ENCODE results near the gene MAGT1. TPM values are rescaled to one million over a fixed set of nuclear protein-coding genes. Genes with fewer than 3 reads are reported as not detected.

The MAGT1 gene
- total RNA-seq, 1 donor from 2014 or later, result 52.4 TPM

DNA sequence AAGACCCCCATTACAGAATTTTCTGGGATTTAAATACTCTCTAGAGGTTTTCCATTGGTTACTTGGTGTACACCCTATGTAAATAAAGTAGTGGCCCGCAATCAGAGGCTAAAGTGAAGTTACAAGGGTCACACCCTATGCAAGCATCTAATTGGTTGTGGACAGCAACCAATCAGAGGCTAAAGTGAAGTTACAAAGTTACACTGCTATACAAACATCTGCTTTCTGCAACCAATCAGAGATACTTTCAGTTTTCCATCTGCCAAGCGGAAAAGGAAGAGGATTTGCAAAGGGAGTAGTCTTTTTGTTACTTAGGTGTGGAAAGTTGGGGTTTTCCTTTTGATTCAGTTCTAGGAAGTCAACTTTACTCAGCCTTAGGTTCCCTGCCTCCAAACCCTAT lies 107.2 kb downstream of the MAGT1 start:
- no peak overlapping the region for H3K27ac Mint-ChIP-seq (ENCODE audit: unreplicated experiment)
- peaks cover 4% of the 10 kb centered on the region for H3K36me3 Mint-ChIP-seq (ENCODE audit: low read depth, unreplicated experiment)
- no peak overlapping the region for H3K4me3 Mint-ChIP-seq (ENCODE audit: unreplicated experiment)
- H3K27me3 Mint-ChIP-seq (ENCODE audit: unreplicated experiment), result peaks cover 2% of the 10 kb centered on the region
- H3K4me1 Mint-ChIP-seq (ENCODE audit: unreplicated experiment), result peaks cover 2% of the 10 kb centered on the region
- no peak for DNase-seq (ENCODE audit: low spot score)
- H3K9me3 Mint-ChIP-seq (ENCODE audit: unreplicated experiment), result no peaks in the 10 kb centered on the region
- TF ChIP-seq, protein P1, sequence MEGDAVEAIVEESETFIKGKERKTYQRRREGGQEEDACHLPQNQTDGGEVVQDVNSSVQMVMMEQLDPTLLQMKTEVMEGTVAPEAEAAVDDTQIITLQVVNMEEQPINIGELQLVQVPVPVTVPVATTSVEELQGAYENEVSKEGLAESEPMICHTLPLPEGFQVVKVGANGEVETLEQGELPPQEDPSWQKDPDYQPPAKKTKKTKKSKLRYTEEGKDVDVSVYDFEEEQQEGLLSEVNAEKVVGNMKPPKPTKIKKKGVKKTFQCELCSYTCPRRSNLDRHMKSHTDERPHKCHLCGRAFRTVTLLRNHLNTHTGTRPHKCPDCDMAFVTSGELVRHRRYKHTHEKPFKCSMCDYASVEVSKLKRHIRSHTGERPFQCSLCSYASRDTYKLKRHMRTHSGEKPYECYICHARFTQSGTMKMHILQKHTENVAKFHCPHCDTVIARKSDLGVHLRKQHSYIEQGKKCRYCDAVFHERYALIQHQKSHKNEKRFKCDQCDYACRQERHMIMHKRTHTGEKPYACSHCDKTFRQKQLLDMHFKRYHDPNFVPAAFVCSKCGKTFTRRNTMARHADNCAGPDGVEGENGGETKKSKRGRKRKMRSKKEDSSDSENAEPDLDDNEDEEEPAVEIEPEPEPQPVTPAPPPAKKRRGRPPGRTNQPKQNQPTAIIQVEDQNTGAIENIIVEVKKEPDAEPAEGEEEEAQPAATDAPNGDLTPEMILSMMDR (IDR thresholded peaks at IDR 0.05; ENCODE audit: unreplicated experiment), result no peak

DNA sequence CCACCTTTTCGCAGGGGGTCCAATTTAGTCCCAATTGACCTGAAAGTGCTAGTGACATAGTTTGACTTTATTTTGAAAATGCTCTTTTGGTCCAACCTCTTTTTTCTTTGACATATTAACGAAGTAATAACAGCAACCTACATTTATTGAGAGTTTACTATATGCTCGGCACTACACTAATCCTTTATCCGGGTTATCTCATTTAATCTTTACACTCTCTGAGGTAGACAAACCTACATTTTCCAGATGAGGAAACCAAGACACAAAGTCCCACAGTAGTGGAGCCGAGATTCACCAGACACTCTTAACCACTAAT lies 108.9 kb downstream of the MAGT1 start:
- Mint-ChIP-seq H3K27ac (ENCODE audit: unreplicated experiment) (peak overlapping the region; percentile 100), H3K36me3 (ENCODE audit: low read depth, unreplicated experiment) (peaks cover 4% of the 10 kb centered on the region), H3K9me3 (ENCODE audit: unreplicated experiment) (no peaks in the 10 kb centered on the region), H3K27me3 (ENCODE audit: unreplicated experiment) (peaks cover 2% of the 10 kb centered on the region), H3K4me1 (ENCODE audit: unreplicated experiment) (peaks cover 2% of the 10 kb centered on the region), H3K4me3 (ENCODE audit: unreplicated experiment) (peak overlapping the region; percentile 99)
- TF ChIP-seq, protein P1 (IDR thresholded peaks at IDR 0.05; ENCODE audit: unreplicated experiment), result no peak
- DNase-seq (ENCODE audit: low spot score), result no peak

DNA sequence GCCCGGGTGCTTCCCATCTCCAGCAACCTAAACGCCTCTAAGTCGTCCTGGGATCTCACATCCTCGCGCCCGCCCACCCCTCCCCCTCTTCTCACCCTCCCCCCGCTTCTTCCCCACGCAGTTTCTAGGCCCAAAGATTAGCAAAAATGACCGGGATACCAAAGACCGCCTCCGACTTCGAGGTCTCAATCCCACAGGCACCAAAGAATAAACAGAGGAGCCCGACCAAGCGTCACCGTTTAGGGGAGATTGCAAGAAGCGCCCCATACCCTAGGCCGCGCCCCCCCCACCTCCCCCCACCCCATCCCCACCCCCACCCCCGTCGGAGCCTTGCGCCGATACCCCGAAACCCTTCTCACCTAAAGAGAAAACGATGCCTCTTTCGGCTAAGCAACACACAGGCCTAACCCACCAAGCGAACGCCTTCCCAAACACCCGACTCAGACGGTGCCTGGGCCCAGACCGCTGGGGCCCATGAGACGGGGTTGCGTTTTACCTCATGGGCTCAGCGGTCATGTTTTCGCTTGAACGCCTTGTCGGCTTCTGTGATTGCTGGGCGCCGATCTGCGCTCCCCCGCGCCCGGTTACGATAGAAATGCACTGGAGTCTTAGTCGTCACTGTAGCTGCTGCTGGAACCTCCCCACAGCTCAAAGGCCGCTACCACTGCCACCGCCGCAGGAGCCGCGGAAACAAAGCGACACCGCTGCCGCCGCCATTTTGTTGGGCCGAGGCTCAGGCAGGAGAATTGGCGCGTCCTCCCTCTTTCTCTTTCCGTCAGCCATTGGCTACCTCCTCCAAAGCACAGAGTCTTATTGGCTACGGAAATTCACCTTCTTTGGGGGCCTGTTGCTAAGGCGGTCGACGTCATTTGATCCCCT lies 109.5 kb downstream of the MAGT1 start, which contains the start of gene ATRX:
Gene ATRX, minus strand, starts transcription at position 731 of the 879 bp plus-strand sequence. Its CDS starts 215 bp downstream, at position 516.
- peaks cover 2% of the 10 kb centered on the region for H3K27me3 Mint-ChIP-seq (ENCODE audit: unreplicated experiment)
- H3K4me1 Mint-ChIP-seq (ENCODE audit: unreplicated experiment), result peaks cover 2% of the 10 kb centered on the region
- H3K36me3 Mint-ChIP-seq (ENCODE audit: low read depth, unreplicated experiment), result peaks cover 4% of the 10 kb centered on the region
- peak within 1 kb of the TSS; percentile 99 for H3K4me3 Mint-ChIP-seq (ENCODE audit: unreplicated experiment)
- TF ChIP-seq, protein P1 (IDR thresholded peaks at IDR 0.05; ENCODE audit: unreplicated experiment), result no peak
- peak; percentile 57 for DNase-seq (ENCODE audit: low spot score)
- peak within 1 kb of the TSS; percentile 100 for H3K27ac Mint-ChIP-seq (ENCODE audit: unreplicated experiment)
- H3K9me3 Mint-ChIP-seq (ENCODE audit: unreplicated experiment), result no peaks in the 10 kb centered on the region

DNA sequence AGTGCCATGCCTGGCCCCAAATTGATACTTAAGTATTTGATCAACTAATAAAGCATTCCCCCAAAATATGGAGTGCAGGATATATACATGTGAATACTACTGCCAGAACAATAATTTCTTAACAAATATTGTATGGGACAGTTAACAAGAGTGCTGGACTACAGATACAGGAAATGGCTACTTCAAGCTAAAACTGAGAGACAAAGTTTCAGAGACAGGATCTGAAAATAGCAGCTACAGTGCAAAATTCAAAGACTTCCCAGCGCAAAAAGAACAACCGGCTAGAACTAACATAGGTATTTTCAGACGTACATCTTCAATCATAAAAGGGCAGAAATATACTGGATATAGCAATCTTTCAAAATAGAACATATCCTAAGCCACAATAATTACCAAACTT lies 115.5 kb downstream of the MAGT1 start:
- TF ChIP-seq, protein P1 (IDR thresholded peaks at IDR 0.05; ENCODE audit: unreplicated experiment), result no peak
- H3K36me3 Mint-ChIP-seq (ENCODE audit: low read depth, unreplicated experiment), result no peaks in the 10 kb centered on the region
- H3K4me1 Mint-ChIP-seq (ENCODE audit: unreplicated experiment), result peaks cover 10% of the 10 kb centered on the region
- H3K4me3 Mint-ChIP-seq (ENCODE audit: unreplicated experiment), result no peak overlapping the region
- peaks cover 2% of the 10 kb centered on the region for H3K27me3 Mint-ChIP-seq (ENCODE audit: unreplicated experiment)
- peak overlapping the region; percentile 58 for H3K27ac Mint-ChIP-seq (ENCODE audit: unreplicated experiment)
- H3K9me3 Mint-ChIP-seq (ENCODE audit: unreplicated experiment), result no peaks in the 10 kb centered on the region
- DNase-seq (ENCODE audit: low spot score), result no peak

DNA sequence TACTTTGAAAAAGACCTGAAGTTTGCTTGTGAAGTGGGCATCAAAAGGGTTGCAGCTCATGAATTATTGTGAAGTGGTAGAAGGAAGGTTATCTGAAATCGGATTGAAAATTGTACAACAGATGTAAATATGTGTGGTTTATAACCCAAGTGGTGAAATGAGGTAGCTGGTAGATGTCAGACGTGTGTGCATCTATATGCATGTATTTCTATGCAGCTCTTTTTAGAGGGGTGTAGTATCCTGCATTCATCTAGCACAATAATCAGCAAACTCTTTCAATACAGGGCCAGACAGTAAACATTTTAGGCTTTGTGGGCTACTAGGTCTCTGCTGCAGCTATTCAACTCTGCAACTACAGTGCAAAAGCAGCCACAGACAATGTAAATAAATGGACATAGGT lies 118.6 kb downstream of the MAGT1 start:
- no peaks in the 10 kb centered on the region for H3K9me3 Mint-ChIP-seq (ENCODE audit: unreplicated experiment)
- H3K27me3 Mint-ChIP-seq (ENCODE audit: unreplicated experiment), result peaks cover 2% of the 10 kb centered on the region
- no peak for DNase-seq (ENCODE audit: low spot score)
- H3K4me1 Mint-ChIP-seq (ENCODE audit: unreplicated experiment), result peaks cover 10% of the 10 kb centered on the region
- TF ChIP-seq, protein P1 (IDR thresholded peaks at IDR 0.05; ENCODE audit: unreplicated experiment), result no peak
- no peak overlapping the region for H3K4me3 Mint-ChIP-seq (ENCODE audit: unreplicated experiment)
- no peaks in the 10 kb centered on the region for H3K36me3 Mint-ChIP-seq (ENCODE audit: low read depth, unreplicated experiment)
- peak overlapping the region; percentile 64 for H3K27ac Mint-ChIP-seq (ENCODE audit: unreplicated experiment)
